ENCODE results near the gene MARCHF10.

DNA sequence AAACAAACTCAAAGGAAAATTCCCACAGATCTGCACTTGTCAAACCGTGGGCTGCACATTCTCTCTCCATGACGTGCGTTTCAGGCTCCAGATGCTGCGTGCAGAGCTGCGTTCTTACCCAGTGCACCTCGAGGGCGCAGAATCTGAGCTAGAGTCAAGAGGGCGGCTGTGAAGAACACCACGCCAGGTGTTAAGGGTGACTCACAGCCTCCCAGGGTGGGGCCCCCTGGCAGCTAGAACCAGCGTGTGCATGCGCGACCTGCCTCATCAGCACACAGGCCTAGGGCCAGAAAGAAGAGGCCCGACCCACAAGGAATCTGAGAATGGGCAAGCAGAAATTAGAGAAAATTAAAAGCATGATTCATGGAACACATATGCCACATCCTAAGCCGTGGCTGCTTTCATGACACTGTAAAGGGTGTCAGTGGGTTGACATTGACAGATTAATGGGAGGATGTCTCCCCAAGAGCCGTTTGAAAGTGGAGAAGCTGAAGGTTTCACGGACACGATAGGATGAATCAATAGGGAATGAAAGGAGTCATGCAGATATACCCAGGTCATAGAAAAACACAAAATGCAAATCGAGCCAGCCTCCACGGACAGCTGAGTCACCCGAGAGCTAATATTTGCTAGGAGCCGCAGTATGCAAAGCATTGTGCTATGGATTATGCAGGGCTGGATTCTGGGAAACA lies 29.0 kb downstream of the MARCHF10 start:
- TF ChIP-seq, protein P1, sequence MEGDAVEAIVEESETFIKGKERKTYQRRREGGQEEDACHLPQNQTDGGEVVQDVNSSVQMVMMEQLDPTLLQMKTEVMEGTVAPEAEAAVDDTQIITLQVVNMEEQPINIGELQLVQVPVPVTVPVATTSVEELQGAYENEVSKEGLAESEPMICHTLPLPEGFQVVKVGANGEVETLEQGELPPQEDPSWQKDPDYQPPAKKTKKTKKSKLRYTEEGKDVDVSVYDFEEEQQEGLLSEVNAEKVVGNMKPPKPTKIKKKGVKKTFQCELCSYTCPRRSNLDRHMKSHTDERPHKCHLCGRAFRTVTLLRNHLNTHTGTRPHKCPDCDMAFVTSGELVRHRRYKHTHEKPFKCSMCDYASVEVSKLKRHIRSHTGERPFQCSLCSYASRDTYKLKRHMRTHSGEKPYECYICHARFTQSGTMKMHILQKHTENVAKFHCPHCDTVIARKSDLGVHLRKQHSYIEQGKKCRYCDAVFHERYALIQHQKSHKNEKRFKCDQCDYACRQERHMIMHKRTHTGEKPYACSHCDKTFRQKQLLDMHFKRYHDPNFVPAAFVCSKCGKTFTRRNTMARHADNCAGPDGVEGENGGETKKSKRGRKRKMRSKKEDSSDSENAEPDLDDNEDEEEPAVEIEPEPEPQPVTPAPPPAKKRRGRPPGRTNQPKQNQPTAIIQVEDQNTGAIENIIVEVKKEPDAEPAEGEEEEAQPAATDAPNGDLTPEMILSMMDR (IDR thresholded peaks at IDR 0.05): no peak
- no peak for TF ChIP-seq POLR2A (IDR thresholded peaks at IDR 0.05)
